ENCODE data around the gene CFAP97D2. TPM values are rescaled to one million over a fixed set of nuclear protein-coding genes. Genes with fewer than 3 reads are reported as not detected.
A peak's percentile ranks its signal among the peaks of the same experiment; 100 is the strongest.

Gene CFAP97D2
- total RNA-seq, 3 donors from 2014 or later = not detected

GRCh38 chr13:114230575-114230974 is 51.5 kb downstream of the CFAP97D2 start:
- no peak for ATAC-seq
- no peak overlapping the region for H3K4me3 ChIP-seq
- TF ChIP-seq CTCF (IDR thresholded peaks at IDR 0.05) = no peak
- no peaks in the 10 kb centered on the region for H3K9me3 ChIP-seq
- intact Hi-C loops (cut with DNase I, micrococcal nuclease) = loop anchor here in 1 of 2 donors (2.0 kb wide), 1 partner anchor 280 kb away; no protein-coding TSS in a partner anchor
- no peaks in the 10 kb centered on the region for H3K36me3 ChIP-seq (ENCODE audit: low read depth)
- H3K4me1 ChIP-seq (ENCODE audit: low read depth) = no peaks in the 10 kb centered on the region
- DNase-seq = no peak

- no peak overlapping the region for H3K4me3 ChIP-seq
- intact Hi-C loops (cut with DNase I, micrococcal nuclease) = loop anchor here in 1 of 2 donors (2.0 kb wide), 1 partner anchor 281 kb away; no protein-coding TSS in a partner anchor
- DNase-seq (no peak), ATAC-seq (no peak)
- no peaks in the 10 kb centered on the region for H3K4me1 ChIP-seq (ENCODE audit: low read depth)
- H3K9me3 ChIP-seq = no peaks in the 10 kb centered on the region
- no peak for TF ChIP-seq CTCF (IDR thresholded peaks at IDR 0.05)
- no peaks in the 10 kb centered on the region for H3K36me3 ChIP-seq (ENCODE audit: low read depth)
These were observed 52.8 kb downstream of the CFAP97D2 start for GRCh38 chr13:114231886-114232285.

- no peak for TF ChIP-seq CTCF (IDR thresholded peaks at IDR 0.05)
- ATAC-seq = no peak
- Histone ChIP-seq H3K9me3 (no peaks in the 10 kb centered on the region), H3K4me1 (ENCODE audit: low read depth) (no peaks in the 10 kb centered on the region), H3K36me3 (ENCODE audit: low read depth) (no peaks in the 10 kb centered on the region), H3K4me3 (no peak overlapping the region)
- intact Hi-C loops (cut with DNase I, micrococcal nuclease) = no loop called here
- DNase-seq = no peak
These were observed 55.2 kb downstream of the CFAP97D2 start for GRCh38 chr13:114234266-114234644.

GRCh38 chr13:114234645-114235421 is 55.8 kb downstream of the CFAP97D2 start, which contains the start of gene CDC16:
CDC16 (plus strand) TSS chr13:114234897; CDS start chr13:114235085, 188 bp downstream.
- H3K9me3 ChIP-seq = no peaks in the 10 kb centered on the region
- intact Hi-C loops (cut with DNase I, micrococcal nuclease) = no loop called here
- peak within 1 kb of the TSS; percentile 68 for H3K4me3 ChIP-seq
- no peaks in the 10 kb centered on the region for H3K4me1 ChIP-seq (ENCODE audit: low read depth)
- H3K36me3 ChIP-seq (ENCODE audit: low read depth) = no peaks in the 10 kb centered on the region
- ATAC-seq (peak; percentile 97), DNase-seq (peak; percentile 94 to 96 (median 95))
- peak; percentile 18 for TF ChIP-seq CTCF (IDR thresholded peaks at IDR 0.05)

GRCh38 chr13:114235697-114236096 is 56.6 kb downstream of the CFAP97D2 start:
- no peaks in the 10 kb centered on the region for H3K9me3 ChIP-seq
- no peaks in the 10 kb centered on the region for H3K36me3 ChIP-seq (ENCODE audit: low read depth)
- H3K4me3 ChIP-seq = no peak overlapping the region
- DNase-seq (peak in 1 of 3 donors; percentile 26), ATAC-seq (no peak)
- no peak for TF ChIP-seq CTCF (IDR thresholded peaks at IDR 0.05)
- intact Hi-C loops (cut with DNase I, micrococcal nuclease) = no loop called here
- no peaks in the 10 kb centered on the region for H3K4me1 ChIP-seq (ENCODE audit: low read depth)

Measured in mucosa of descending colon (tissue), 3 donors.